ENCODE data around the gene CNTN2.

DNA sequence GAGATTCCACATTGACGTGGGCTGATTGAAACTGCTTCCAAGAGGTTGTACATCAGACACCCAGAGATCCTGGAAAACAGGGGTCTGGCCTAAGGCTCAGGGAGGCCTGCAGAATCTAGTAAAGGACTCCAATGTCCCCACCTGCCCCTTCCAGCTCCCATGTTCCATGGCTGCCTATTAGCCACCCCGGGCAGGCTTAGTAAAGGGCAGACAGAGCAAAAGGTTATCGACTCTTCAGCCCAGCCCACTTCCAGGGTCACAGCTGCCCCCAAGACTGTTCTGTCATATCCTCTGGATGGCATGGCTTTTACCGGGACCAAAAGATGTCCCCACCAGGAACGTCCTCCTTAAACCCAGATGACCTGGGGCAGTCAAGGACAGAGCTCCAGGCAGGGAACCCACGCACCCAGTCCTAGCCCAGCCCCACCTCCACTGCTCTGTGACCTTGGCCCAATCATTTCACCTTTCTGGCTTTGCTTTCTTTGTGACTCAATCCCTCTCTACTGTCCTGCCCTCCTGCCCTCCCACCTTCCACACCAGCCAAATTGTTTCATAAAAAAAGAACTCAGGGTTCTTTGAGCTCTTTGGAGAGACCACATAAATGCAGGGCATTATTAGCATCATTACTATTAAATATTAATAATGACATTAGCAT is 4.8 kb upstream of the CNTN2 start:
- TF ChIP-seq POLR2A (IDR thresholded peaks at IDR 0.05) = no peak
- TF ChIP-seq, protein P1, sequence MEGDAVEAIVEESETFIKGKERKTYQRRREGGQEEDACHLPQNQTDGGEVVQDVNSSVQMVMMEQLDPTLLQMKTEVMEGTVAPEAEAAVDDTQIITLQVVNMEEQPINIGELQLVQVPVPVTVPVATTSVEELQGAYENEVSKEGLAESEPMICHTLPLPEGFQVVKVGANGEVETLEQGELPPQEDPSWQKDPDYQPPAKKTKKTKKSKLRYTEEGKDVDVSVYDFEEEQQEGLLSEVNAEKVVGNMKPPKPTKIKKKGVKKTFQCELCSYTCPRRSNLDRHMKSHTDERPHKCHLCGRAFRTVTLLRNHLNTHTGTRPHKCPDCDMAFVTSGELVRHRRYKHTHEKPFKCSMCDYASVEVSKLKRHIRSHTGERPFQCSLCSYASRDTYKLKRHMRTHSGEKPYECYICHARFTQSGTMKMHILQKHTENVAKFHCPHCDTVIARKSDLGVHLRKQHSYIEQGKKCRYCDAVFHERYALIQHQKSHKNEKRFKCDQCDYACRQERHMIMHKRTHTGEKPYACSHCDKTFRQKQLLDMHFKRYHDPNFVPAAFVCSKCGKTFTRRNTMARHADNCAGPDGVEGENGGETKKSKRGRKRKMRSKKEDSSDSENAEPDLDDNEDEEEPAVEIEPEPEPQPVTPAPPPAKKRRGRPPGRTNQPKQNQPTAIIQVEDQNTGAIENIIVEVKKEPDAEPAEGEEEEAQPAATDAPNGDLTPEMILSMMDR (IDR thresholded peaks at IDR 0.05) = no peak
- no peak for TF ChIP-seq POLR2AphosphoS5 (IDR thresholded peaks at IDR 0.05; ENCODE audit: insufficient read depth in 1 of 2, low read depth in 1 of 2)
